Anterior cingulate cortex (tissue), 58 donors: ENCODE measurements around the gene LRMDA.

Source experiments
- DNase-seq, 58 donors: peaks; one replicate each; lab custom pipeline; 2025; lab: John Stamatoyannopoulos, UW

The LRMDA gene

GRCh38 chr10:75839020-75839419 is 407.6 kb downstream of the LRMDA start:
- no peak for DNase-seq

- DNase-seq = no peak
These were observed 409.8 kb downstream of the LRMDA start for GRCh38 chr10:75841266-75841665.

DNA sequence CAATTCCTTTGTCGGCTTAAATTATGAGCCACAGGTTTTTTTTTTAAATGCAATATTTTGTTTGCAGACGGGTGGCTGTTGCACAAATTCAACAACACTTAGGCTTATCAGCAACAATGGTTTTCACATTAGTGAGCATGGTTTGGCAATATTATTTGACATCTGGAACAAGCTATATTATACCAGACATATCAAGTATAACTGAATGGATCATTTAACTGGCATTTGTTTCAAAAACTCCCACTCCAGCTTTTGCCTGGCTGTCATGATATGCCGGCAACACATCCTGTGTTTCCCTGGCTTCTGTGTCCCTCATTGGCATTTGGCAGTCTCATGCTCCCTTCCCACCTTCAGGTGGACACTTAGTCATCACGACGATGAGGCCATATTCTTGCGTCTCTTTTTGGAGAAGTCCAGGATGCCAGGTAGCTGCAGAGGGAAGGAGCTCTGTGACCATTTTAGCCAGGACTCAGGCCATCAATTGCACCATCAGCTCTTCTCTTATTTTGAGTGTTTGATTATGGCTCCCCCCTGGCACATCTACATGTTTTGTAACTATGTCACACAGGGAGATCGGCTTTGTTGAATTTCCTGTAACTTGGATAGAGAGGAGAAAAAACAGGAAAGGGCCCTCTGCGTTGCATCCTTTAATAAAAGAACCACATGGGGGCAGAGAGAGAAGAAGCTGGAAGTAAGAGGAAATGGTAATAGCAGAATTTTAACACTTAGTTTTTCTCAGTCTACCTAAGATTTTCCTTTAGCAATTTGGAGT is 413.9 kb downstream of the LRMDA start:
- DNase-seq = no peak

DNA sequence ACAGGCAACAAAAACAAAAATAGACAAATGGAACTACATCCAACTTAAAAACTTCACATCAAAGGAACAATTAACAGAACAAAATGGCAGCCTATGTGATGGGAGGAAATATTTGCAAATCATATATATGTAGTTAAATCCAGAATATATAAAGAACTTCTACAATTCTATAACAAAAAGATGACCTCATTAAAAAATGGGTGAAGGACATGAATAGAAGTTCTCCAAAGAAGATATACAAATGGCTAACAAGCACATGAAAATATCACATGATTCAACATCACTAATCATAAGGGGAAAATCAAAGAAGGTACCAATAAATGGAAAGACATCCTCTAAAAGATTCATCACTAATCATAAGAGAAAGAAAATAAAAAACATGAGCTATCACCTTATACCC is 416.1 kb downstream of the LRMDA start:
- no peak for DNase-seq

- DNase-seq = no peak
These were observed 420.3 kb downstream of the LRMDA start for GRCh38 chr10:75851580-75852345.

DNA sequence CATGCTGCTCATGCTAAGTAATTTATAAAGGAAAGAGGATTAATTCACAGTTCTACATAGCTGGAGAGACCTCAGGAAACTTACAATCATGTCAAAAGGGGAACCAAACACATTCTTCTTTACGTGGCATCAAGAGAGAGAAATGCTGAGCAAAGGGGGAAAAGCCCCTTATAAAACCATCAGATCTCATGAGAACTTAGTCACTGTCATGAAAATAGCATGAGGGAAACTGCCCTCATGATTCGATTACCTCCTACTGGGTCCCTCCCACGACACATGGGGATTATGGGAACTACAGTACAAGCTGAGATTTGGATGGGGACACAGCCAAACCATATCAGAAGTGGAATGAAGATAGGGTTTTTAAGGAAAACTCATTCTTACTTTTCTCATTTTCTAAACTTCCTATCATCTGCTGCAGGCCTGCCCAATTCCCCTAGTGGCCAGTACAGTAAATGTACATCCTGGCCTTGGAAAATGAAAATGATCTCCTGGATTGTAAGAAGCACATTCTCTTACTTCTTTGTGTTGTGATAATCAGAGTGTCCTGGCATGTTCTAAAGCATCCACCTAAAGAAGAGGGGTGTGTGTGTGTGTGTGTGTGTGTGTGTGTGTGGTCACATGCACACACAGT is 421.5 kb downstream of the LRMDA start:
- DNase-seq = no peak

- DNase-seq = no peak
These were observed 425.9 kb downstream of the LRMDA start for GRCh38 chr10:75857269-75857846.

DNA sequence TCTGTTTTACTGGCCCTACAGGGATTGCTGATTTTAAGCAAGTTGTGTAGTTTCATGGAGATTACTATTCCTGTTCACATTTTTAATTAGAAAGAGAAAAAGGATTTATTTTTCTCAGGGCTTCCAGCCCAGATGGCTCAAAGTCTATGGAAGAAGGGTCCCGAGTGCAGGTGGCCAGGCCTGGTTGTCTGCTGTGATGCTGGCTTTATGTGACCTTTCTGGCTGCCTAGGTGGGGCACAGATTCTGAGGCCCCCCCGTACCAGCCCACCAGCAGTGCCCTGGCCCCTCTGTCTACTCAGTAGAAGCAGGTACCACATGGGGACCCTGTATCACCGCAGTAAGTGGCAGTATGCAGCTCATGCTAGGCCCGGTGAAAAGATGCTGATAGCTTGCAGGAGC is 426.5 kb downstream of the LRMDA start:
- DNase-seq = no peak

DNA sequence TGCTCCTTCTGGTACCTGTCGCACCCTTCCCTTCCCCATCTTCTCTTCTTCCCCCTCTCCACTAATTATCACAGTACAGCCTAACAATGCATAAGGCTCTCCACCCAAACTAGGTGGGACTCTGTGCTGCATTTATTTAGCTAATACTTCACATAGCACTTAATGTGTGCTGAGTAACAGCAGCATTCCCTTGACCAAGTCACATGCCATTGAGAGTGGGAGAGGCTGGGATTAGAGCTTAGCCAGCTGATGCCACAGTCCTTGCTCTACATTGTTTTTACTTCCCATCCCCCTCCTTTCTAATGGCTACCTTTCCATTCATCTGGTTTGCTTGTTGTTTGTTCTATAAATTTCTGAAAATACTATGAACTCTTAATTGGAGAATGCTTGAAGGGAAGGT is 426.9 kb downstream of the LRMDA start:
- no peak for DNase-seq

DNA sequence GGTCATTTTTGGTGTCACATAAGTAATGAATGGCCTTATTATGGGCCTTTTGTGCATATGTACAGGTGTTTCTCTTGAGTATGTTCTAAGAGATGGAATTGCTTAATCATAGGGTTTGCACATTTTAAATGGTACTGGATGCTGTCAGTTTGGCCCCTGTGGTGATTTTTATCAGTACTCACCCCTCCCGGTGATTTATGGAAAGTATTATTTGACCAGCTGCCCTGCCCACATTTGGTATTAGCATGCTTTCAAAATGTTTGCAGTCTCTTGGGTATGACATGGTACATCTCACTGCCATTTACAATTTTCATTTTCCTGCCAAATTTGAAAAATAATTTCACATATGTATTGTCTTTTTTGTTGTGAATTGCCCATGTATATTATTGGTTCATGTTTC is 427.7 kb downstream of the LRMDA start:
- no peak for DNase-seq

- DNase-seq = no peak
These were observed 428.6 kb downstream of the LRMDA start for GRCh38 chr10:75860009-75860408.

DNA sequence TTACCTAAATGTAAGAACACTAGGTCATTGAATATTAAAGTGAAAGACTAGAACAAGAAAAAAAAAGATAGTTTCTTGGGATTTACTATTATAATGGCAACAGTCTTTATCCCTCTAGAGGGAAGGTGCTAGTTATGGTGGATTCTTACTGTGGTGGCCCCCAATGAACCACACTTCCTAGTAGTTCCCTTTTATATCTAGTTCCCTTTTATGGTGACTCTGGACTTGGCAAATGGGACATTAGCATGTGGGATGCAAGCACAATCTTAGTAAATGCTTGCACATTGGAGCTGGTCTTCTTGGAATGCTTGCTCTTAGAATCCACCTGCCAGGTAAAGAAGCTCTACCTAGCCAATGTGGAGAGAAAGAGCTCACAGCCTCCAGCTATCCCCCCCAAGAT is 430.2 kb downstream of the LRMDA start:
- no peak for DNase-seq

GRCh38 chr10:75862935-75863334 is 431.5 kb downstream of the LRMDA start:
- DNase-seq = no peak

DNA sequence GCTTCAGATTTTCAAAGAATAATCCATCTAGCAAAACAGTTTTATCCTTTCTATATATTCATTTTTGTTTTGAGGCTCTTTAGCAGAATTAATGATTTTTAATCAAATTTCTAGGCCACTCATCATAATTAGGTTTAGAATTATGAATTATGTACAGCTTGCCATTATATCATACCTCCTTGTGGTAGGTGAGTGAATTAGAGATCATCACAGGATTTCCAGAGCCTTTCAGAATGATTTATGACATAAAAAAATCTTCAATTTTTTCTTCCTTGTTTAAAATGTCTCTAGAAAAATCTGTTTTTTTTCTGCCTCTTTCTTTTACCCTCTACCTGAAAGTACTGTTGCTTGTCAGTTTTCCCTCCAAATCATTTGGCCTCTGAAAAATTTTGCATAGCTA is 433.3 kb downstream of the LRMDA start:
- DNase-seq = no peak

DNA sequence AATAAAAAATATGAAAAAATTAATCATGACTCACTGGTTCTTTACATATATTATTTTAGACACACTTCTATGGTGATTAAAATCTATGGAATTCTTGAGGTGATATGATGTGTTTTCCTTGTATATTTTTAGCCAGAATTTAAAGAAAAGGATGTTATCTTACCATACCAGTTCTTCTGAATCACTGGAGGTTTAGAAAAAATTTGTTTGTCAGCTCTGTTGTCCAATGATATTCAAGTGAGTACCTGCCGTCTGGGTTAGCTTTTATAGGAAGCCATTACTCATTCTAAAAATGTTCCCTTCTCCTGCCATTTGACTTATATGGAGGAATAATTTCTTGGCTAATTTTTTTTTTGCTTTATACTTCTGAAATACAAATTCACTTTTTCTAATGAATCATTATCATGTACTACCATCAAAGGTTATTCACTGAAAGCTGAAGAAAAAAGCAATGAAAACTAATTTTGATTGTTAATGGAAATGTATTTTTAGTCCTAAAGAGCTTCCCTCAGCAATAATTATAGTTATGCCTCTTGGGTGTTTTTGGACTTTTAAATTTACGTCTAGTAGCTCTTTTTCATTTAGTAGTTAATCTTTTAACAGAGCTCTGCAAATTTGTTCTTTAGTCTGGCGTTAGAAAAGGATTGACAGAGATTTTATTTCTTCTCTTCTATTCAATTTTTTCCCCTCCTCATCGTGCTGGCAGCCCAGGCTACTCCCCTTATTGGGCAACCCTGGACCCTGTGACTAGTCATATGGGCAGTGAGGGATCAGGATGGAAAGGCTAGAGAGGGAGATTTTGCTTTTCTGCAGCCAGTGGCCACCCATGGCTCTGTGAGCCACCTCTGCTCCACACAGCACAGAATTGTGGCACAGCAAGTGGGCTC is 434.2 kb downstream of the LRMDA start:
- no peak for DNase-seq

DNA sequence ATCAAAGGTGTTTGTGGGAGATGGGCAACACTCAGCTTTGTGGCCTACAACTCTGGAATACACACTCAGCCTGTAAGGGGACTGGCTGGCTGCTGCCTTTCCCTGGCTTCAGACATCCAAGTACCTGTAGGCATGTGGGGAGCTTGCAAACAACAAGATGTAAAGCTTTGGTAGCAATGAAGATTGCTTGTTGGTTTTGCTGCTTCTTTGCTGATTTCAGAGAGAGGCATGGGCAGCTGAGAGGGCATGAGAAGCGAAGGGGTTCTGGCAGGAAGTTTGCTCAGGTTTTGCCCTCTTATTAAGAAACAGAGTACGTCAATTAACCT is 434.8 kb downstream of the LRMDA start:
- no peak for DNase-seq

GRCh38 chr10:75866731-75867130 is 435.3 kb downstream of the LRMDA start:
- no peak for DNase-seq

GRCh38 chr10:75868574-75868973 is 437.1 kb downstream of the LRMDA start:
- DNase-seq = no peak

GRCh38 chr10:75870039-75870645 is 438.7 kb downstream of the LRMDA start:
- DNase-seq = no peak

- DNase-seq = no peak
These were observed 444.3 kb downstream of the LRMDA start for GRCh38 chr10:75875740-75876139.
